ENCODE data around the gene FANCM.

- TF ChIP-seq CTCF (conservative IDR thresholded peaks at IDR 0.05; ENCODE audit: low read depth, low read length) (no peak), EZH2 (IDR thresholded peaks at IDR 0.05; ENCODE audit: borderline replicate concordance, low read depth, low read length, poor library complexity, severe bottlenecking) (no peak)
Observed at GRCh38 chr14:45128963-45129629, 6.6 kb upstream of the FANCM start.

Data from A673 (cell line).